Left renal pelvis (tissue), 4 donors: Measurements from ENCODE around the gene RBM20. TPM values are rescaled to one million over a fixed set of nuclear protein-coding genes. Genes with fewer than 3 reads are reported as not detected.
A peak's percentile ranks its signal among the peaks of the same experiment; 100 is the strongest.
"Not testable (repeated sequence)": the region's sequence is repeated elsewhere in the genome, so short reads cannot be mapped to it uniquely, and the experiment has no call there.

Experiments
- DNase-seq, 4 donors: peaks; one replicate each; pipeline ENCODE4 v3.0.0-alpha.2; 2013; ENCODE audit warnings: low read depth in 4 of 4, low spot score in 3 of 4
- polyA plus RNA-seq, 4 donors: library from polyadenylated mRNA; unstranded; fragments of 120-200 nt; gene quantifications; one replicate each; pipeline ENCODE4 v1.2.1, GENCODE V29; 2013; ENCODE audit not compliant: insufficient read length in 4 of 4

RBM20 gene
- polyA plus RNA-seq: 1 to 10 TPM; 2.1 to 7.0 (median 5.1) TPM

GRCh38 chr10:110643653-110644597 lies at the start of gene RBM20:
Gene RBM20 (plus strand): TSS chr10:110644336. CDS start chr10:110644455, 119 bp downstream.
- DNase-seq: peak in 1 of 4 donors; percentile 36

- no peak for DNase-seq
Observed at GRCh38 chr10:110597476-110597875, 46.7 kb upstream of the RBM20 start.

DNA sequence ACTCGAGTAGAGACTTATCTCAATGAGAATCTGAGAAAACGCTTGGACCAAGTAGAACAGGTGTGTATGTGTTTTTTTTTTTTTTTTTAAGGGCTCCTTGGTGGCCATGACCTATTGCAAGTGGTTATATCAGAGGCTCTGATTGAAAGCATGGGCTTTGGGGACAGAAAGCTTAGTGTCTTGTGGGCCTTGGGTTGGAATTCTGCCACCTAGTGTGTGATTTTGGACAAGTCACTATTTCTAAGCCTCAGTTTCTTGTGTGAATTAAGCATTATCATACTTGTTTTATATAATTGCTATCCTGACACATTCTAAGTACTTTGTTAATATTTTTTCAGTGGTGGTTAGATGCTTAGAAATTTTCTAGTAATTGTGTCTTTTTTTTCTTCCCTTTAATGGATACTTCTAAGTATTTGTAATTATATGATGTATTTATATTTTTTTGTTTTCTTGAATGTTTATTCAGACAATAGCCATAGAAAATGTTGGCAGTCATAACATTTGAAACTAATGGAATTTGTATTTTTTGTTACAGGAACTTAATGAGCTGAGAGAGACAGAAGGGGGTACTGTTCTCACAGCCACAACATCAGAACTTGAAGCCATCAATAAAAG lies 43.5 kb upstream of the RBM20 start:
- no peak for DNase-seq

GRCh38 chr10:110601581-110601980 lies 42.6 kb upstream of the RBM20 start:
- DNase-seq: no peak

DNA sequence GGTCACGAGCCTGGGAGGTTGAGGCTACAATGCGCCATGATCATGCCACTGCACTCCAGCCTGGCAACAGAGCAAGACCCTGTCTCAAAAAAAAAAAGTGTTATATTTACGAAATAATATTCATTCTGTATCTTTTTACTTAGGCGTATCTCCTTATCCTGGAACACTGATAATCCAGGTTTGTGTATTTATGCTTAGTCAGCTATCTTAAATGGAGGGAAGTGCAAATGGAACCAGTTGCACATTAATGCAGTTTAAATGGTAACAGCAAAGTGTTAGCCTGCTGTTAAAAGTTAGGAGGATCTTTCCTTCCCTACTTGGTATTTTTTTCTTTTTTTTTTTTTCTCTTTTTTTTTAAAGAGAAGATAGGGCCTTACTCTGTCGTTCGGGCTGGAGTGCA lies 36.0 kb upstream of the RBM20 start:
- DNase-seq: no peak

GRCh38 chr10:110609605-110610004 lies 34.5 kb upstream of the RBM20 start:
- DNase-seq: no peak

- peak in 2 of 4 donors; percentile 43 to 51 for DNase-seq
Observed at GRCh38 chr10:110610308-110610774, 33.8 kb upstream of the RBM20 start.

DNA sequence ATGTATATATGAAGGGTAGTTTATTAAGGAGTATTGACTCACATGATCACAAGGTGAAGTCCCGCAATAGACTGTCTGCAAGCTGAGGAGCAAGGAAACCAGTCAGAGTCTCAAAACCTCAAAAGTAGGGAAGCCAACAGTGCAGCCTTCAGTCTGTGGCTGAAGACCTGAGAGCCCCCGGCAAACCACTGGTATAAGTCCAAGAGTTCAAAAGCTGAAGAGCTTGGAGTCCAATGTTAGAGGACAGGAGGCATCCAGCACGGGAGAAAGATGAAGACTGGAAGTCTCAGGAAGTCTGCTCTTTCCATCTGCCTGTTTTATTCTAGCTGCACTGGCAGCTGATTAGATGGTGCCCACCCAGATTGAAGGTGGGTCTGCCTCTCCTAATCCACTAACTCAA lies 33.4 kb upstream of the RBM20 start:
- not testable (repeated sequence) for DNase-seq

GRCh38 chr10:110612087-110612486 lies 32.0 kb upstream of the RBM20 start:
- no peak for DNase-seq

DNA sequence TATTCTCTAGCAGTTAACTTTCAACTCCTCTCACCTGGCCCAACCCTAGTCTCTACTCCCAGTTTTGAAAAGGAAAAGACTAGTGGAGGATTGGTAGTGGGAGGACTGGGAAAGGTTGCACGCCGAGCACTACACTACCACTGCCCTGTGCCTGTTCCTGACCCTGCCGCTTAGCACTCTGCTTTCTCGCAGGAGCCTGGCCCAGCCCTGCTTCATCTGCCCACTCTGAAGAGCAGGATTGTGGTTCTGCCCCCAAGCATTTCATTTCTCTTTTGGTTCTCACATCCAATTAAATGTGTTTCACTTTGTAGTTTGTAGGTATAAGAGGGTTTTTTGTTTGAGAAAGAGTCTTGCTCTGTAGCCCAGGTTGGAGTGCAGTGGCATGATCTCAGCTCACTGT lies 31.5 kb upstream of the RBM20 start:
- DNase-seq: no peak

GRCh38 chr10:110613341-110613995 lies 30.7 kb upstream of the RBM20 start:
- no peak for DNase-seq

DNA sequence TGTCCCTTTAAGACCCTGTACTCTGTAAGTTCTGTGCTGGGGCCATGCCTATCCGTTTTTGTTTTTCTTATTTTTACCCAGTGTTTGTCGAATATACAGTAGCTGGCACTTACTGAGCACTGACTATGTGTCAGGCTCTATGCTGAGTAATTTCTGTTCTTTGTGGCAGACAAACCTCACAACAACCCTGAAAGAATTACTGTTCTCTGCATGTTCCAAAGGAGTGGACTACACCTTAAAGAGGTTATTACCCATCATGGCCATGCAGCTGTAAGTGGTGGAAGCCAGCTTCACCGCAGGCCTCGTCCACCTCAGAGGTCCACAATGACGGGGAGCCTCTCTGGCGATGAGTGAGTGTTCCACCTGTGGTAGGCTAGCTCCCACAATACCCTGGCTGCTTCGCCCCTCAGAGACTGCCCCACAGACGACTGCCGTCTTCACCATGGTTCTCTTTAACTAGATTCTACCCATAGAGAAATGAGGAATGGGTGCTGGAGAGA lies 30.1 kb upstream of the RBM20 start:
- DNase-seq: no peak

GRCh38 chr10:110615057-110615747 lies 28.9 kb upstream of the RBM20 start:
- DNase-seq: no peak

DNA sequence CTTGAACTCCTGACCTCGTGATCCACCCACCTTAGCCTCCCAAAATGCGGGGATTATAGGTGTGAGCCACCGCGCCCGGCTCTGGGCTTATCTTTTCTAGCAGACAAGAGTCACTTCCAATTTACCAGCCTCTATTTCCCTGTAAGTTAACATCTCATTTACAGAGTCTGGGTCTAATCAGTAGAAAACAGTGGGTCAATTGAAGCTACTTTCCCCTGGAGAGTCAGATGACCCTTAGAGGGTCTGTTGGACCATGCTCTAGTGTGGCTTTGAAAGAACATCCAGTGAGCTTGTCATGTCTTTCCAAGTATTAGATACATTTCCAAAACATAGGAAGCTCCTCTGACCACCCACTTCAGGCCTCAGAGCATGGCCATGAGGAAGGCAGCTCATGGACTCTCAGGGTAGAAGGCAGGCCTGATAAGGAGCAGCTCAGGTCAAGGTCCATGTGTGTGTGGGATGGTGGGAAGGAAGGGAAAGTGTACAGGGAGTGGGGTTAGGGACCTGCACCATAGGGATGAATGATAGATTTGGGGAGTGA lies 27.6 kb upstream of the RBM20 start:
- DNase-seq: no peak

GRCh38 chr10:110617425-110618229 lies 26.5 kb upstream of the RBM20 start:
- DNase-seq: no peak

DNA sequence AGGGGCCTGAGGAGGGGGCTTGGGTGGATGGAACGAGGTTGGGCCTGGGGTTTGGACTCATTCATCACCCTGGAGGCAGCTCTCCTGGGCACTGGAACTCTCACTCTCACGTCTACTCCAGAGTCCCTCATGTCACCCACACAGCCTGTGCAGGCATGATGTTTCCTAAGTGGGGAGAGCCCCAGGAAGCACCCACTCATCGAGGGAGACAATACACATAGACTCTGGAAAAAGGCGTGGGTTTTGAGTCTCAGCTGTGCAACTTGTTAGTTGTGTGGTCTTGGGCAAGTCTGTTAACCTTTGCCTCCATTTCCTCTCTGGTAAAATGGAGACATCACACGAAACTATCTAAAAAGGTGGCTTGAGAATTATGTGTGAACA lies 25.9 kb upstream of the RBM20 start:
- DNase-seq: no peak

- no peak for DNase-seq
Observed at GRCh38 chr10:110619514-110620397, 24.4 kb upstream of the RBM20 start.

GRCh38 chr10:110620398-110620719 lies 23.8 kb upstream of the RBM20 start:
- DNase-seq: no peak
